Endothelial cell of umbilical vein (primary cell): Measurements from ENCODE around the gene BEND2. TPM values are rescaled to one million over a fixed set of nuclear protein-coding genes. Genes with fewer than 3 reads are reported as not detected.

ENCODE experiments used
- BruUV-seq: library from RNA; stranded (reverse); fragments of 400-500 nt; replicated peaks from 2 replicates; lab custom pipeline; 2021; lab: Mats Ljungman, UMichigan
- CTCF ChIA-PET: fragments of 300-600, 350-600 bp; sonication (Branson Sonifier 250); formaldehyde crosslinking; loops from one replicate; lab custom pipeline; 2021; ENCODE audit warnings: antibody characterized with exemption, inconsistent platforms; lab: Charles Lee
- POLR2A ChIA-PET: fragments of 300-600, 350-600 bp; sonication (Branson Sonifier 250); formaldehyde crosslinking; loops from one replicate; lab custom pipeline; 2021; ENCODE audit warnings: antibody characterized with exemption, inconsistent platforms; lab: Charles Lee
- DNase-seq: peaks from one replicate; pipeline ENCODE4 v3.0.0-alpha.2; 2011; ENCODE audit warnings: low read depth, low spot score
- FAIRE-seq: peaks from 2 replicates; lab custom pipeline; 2011; peaks lifted over from hg19 to GRCh38; lab: Jason Lieb, UNC
- H2AFZ ChIP-seq: 2 replicates; pipeline ENCODE4 v1.6.0; 2012; ENCODE audit warnings: low read depth, low read length, control low read depth, inconsistent platforms
- H3K27ac ChIP-seq: 2 replicates; pipeline ENCODE4 v1.5.1; 2011; ENCODE audit warnings: low read depth, mild to moderate bottlenecking, control low read depth, low read length, moderate library complexity; ENCODE audit not compliant: insufficient read depth
- H3K27me3 ChIP-seq, 2 experiments: 2 replicates each; pipeline versions ENCODE4 v1.6.0 to v1.6.1; 2011; ENCODE audit warnings: low read length in 2 of 2, mixed read lengths in 1 of 2; ENCODE audit not compliant: control insufficient read depth in 2 of 2, insufficient read depth in 2 of 2
- H3K36me3 ChIP-seq, 2 experiments: 2 replicates in 1 of 2; 3 replicates in 1 of 2; pipeline ENCODE4 v1.5.1; 2011; ENCODE audit warnings: low read length in 2 of 2, mild to moderate bottlenecking in 1 of 2, moderate library complexity in 1 of 2; ENCODE audit not compliant: control insufficient read depth in 2 of 2, insufficient read depth in 2 of 2; ENCODE audit errors: extremely low read depth in 1 of 2
- H3K4me1 ChIP-seq: 3 replicates; pipeline ENCODE4 v1.5.1; 2011; ENCODE audit warnings: mild to moderate bottlenecking, low read length; ENCODE audit not compliant: control insufficient read depth, insufficient read depth; ENCODE audit errors: extremely low read depth
- H3K4me2 ChIP-seq: 2 replicates; pipeline ENCODE4 v1.6.1; 2011; ENCODE audit warnings: low read length, control low read depth, mixed read lengths; ENCODE audit not compliant: insufficient read depth
- H3K4me3 ChIP-seq, 3 experiments: fragments of 200-600 bp in 1 of 3; sonication (generic), shearing (Covaris generic) in 1 of 3; replicated peaks in 1 of 3; 2 replicates each; pipeline ENCODE4 v1.5.1; 2011 to 2016; ENCODE audit warnings: control low read depth in 3 of 3, low read length in 3 of 3, mild to moderate bottlenecking in 2 of 3, inconsistent platforms in 1 of 3, low read depth in 1 of 3, moderate library complexity in 1 of 3; ENCODE audit not compliant: insufficient read depth in 1 of 3
- H3K79me2 ChIP-seq: 2 replicates; pipeline ENCODE4 v1.6.0; 2012; ENCODE audit warnings: low read length, inconsistent platforms; ENCODE audit not compliant: control insufficient read depth, insufficient read depth
- H3K9ac ChIP-seq: replicated peaks from 2 replicates; pipeline ENCODE3; 2011; ENCODE audit warnings: low read length, control low read depth; ENCODE audit not compliant: insufficient read depth; ENCODE audit errors: extremely low read depth
- H3K9me1 ChIP-seq: replicated peaks from 3 replicates; pipeline ENCODE4 v1.6.0; 2011; ENCODE audit warnings: mild to moderate bottlenecking, low read length; ENCODE audit not compliant: control insufficient read depth, insufficient read depth; ENCODE audit errors: extremely low read depth
- H3K9me3 ChIP-seq: replicated peaks from 2 replicates; pipeline ENCODE4 v1.5.1; 2012; ENCODE audit warnings: low read length, inconsistent platforms; ENCODE audit not compliant: control insufficient read depth, insufficient read depth
- H4K20me1 ChIP-seq: replicated peaks from 2 replicates; pipeline ENCODE3; 2011; ENCODE audit warnings: mild to moderate bottlenecking, low read length; ENCODE audit not compliant: control insufficient read depth, insufficient read depth; ENCODE audit errors: extremely low read depth
- CTCF ChIP-seq, 2 donors: IDR thresholded peaks; 1 replicate in 1 of 2; 2 replicates in 1 of 2; pipeline ENCODE4 v1.5.1; 2011; ENCODE audit warnings: low read length in 2 of 2, mild to moderate bottlenecking in 2 of 2, moderate library complexity in 2 of 2, control low read depth in 1 of 2, inconsistent platforms in 1 of 2, low read depth in 1 of 2; ENCODE audit not compliant: insufficient read depth in 1 of 2; ENCODE audit errors: extremely low read depth in 1 of 2
- EZH2 ChIP-seq: IDR thresholded peaks from 2 replicates; pipeline ENCODE4 v1.6.1; 2012; ENCODE audit warnings: borderline replicate concordance, low read depth, mild to moderate bottlenecking, moderate library complexity, low read length, inconsistent platforms; ENCODE audit not compliant: severe bottlenecking
- FOS ChIP-seq: IDR thresholded peaks from 2 replicates; pipeline ENCODE4 v1.6.1; 2011; ENCODE audit warnings: mild to moderate bottlenecking, low read length, moderate library complexity, borderline replicate concordance; ENCODE audit not compliant: insufficient read depth
- GATA2 ChIP-seq: IDR thresholded peaks from 2 replicates; pipeline ENCODE4 v1.7.0; 2011; ENCODE audit warnings: low read depth, mild to moderate bottlenecking, moderate library complexity, mixed read lengths, low read length; ENCODE audit not compliant: insufficient read length, insufficient read depth
- JUN ChIP-seq: IDR thresholded peaks from 2 replicates; pipeline ENCODE4 v1.6.1; 2011; ENCODE audit warnings: borderline replicate concordance, low read depth; ENCODE audit not compliant: insufficient read length, insufficient read depth
- MYC ChIP-seq: IDR thresholded peaks from one replicate; pipeline ENCODE4 v1.6.1; 2011; ENCODE audit warnings: mild to moderate bottlenecking, low read depth, low read length
- POLR2A ChIP-seq: IDR thresholded peaks from 2 replicates; pipeline ENCODE4 v1.6.1; 2012; ENCODE audit warnings: low read depth, mild to moderate bottlenecking, control low read depth, low read length
- POLR2AphosphoS5 ChIP-seq: IDR thresholded peaks from 2 replicates; pipeline ENCODE4 v1.6.1; 2012; ENCODE audit warnings: low read depth, mild to moderate bottlenecking, control low read depth, low read length, moderate library complexity; ENCODE audit not compliant: insufficient read depth
- dilution Hi-C: fragments of 300-500 bp; cut with MboI; formaldehyde crosslinking; loops from one replicate; pipeline ENCODE4 v1.15.0; 2019; ENCODE audit warnings: low sequenced_read_pairs; ENCODE audit not compliant: extremely low pct_ligation_motif_present
- intact Hi-C: fragments of 100-400 bp; cut with micrococcal nuclease; formaldehyde crosslinking; loops from one replicate; pipeline ENCODE4 v1.10.0; 2022
- polyA plus RNA-seq, 4 experiments: library from polyadenylated mRNA; depleted of rRNA in 3 of 4; stranded (reverse) in 3 of 4; unstranded in 1 of 4; fragments of >200 nt; gene quantifications; 2 replicates each; pipeline versions ENCODE4 v1.2.1 to v1.2.3, GENCODE V29; 2011 to 2012; ENCODE audit warnings: missing spikeins in 1 of 4
- total RNA-seq: library from RNA; stranded (reverse); gene quantifications from 2 replicates; pipeline ENCODE4 v1.2.3, GENCODE V29; 2021
- TF ChIP-seq, protein P1 (sequence below): IDR thresholded peaks from 2 replicates; pipeline ENCODE4 v1.6.1; 2011; ENCODE audit not compliant: insufficient read depth, insufficient read length

BEND2 gene
- total and polyA plus RNA-seq, 2 donors (not counting 3 experiments of a cell fraction or from before 2014, with no cell fraction given): not detected

DNA sequence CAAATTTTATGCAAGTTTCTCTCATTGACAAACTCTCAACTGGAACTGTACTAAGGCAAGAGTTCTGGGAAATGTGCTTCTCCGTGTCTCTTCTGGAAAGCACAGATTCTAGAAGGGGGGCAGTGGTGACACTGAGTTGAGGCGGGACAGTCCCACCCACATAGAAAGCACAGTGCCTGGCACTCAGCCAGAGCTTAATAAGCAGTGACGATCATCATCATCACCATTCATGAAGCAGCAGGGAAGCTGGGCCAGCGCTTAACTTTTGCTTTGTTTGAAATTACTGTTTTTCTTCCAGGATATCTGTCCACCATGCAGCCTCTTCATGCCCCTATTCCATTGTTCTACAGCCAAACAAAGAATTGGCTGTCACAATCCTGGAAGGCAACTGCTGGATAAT, 60.3 kb downstream of the BEND2 start:
- dilution Hi-C loops: no loop called here
- no peak for TF ChIP-seq POLR2AphosphoS5
- TF ChIP-seq GATA2: no peak
- TF ChIP-seq MYC: no peak
- TF ChIP-seq JUN: no peak
- no peak for TF ChIP-seq FOS
- no peak for TF ChIP-seq CTCF (IDR thresholded peaks at IDR 0.05; ENCODE audit: extremely low read depth in 1 of 2, insufficient read depth in 1 of 2, low read depth in 1 of 2, low read length in 2 of 2)
- TF ChIP-seq EZH2: no peak
- TF ChIP-seq, protein P1, sequence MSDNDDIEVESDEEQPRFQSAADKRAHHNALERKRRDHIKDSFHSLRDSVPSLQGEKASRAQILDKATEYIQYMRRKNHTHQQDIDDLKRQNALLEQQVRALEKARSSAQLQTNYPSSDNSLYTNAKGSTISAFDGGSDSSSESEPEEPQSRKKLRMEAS: no peak
- TF ChIP-seq POLR2A: no peak
- no TSS peak for BruUV-seq

More for the DNA sequence above, 60.3 kb downstream of the BEND2 start:
- no peaks in the 10 kb centered on the region for H3K36me3 ChIP-seq
- CTCF ChIA-PET: no interaction called here
- H3K27me3 ChIP-seq: no peaks in the 10 kb centered on the region
- no peaks in the 10 kb centered on the region for H3K79me2 ChIP-seq
- H3K27ac ChIP-seq: no peak overlapping the region
- no peak overlapping the region for H3K4me2 ChIP-seq
- H3K4me3 ChIP-seq: no peak overlapping the region
- H4K20me1 ChIP-seq: no peaks in the 10 kb centered on the region
- H3K9me3 ChIP-seq: no peaks in the 10 kb centered on the region
- POLR2A ChIA-PET: no interaction called here
- no peaks in the 10 kb centered on the region for H3K9me1 ChIP-seq
- H3K9ac ChIP-seq: no peak overlapping the region
- DNase-seq: no peak
- intact Hi-C loops: no loop called here
- no peaks in the 10 kb centered on the region for H3K4me1 ChIP-seq
- H2AFZ ChIP-seq: no peak overlapping the region
- FAIRE-seq: no peak
